Endothelial cell of hepatic sinusoid (primary cell): Measurements from ENCODE around the gene ANKH.

ENCODE experiments used
- in situ Hi-C: cut with HindIII; loops from 2 replicates; pipeline ENCODE4 v1.10.0; 2017; ENCODE audit warnings: low sequenced_read_pairs

ANKH gene

GRCh38 chr5:14767735-14768507, 103.7 kb downstream of the ANKH start:
- in situ Hi-C loops, result loop anchor here (5.0 kb wide), 1 partner anchor 84 kb away; no protein-coding TSS in a partner anchor

DNA sequence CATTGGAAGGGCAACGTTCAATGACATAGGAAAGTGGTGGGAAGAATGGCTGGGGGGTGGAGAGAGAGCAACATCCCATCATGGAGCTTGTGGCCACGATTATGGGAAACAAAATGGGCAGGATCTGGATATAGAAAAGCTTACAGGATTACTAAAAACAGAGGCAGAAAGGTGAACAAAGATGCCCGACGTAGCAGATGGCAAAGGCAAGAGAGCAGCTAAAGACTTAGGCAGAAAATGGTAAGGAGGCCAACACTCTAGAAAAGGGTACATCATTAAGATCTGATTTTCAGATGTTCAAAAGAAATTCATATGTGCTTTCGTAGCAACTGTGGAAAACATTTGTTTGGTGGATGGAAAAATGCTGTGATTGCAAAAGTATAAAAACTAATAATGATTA, 104.5 kb downstream of the ANKH start:
- in situ Hi-C loops, result loop anchor here (5.0 kb wide), 1 partner anchor 85 kb away; no protein-coding TSS in a partner anchor

DNA sequence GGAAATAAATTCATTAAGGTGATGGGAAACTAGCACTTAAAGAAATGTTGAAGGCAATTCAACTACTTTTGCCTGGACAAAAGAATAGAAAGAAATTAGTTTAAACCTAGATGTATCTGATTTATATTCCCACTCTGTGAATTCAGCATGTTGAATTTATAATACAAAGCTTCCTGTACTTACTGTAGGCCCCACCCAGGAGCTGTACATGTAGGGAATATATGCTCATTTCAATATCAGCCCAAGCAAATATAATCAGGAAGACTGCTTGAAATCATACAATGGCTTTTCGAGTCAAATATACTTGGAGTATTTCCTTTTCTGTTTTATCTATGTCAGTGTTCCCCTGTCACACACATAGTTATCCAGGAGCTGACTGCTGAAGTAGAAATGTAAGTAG, 105.0 kb downstream of the ANKH start:
- in situ Hi-C loops, result loop anchor here (5.0 kb wide), 1 partner anchor 86 kb away; no protein-coding TSS in a partner anchor

DNA sequence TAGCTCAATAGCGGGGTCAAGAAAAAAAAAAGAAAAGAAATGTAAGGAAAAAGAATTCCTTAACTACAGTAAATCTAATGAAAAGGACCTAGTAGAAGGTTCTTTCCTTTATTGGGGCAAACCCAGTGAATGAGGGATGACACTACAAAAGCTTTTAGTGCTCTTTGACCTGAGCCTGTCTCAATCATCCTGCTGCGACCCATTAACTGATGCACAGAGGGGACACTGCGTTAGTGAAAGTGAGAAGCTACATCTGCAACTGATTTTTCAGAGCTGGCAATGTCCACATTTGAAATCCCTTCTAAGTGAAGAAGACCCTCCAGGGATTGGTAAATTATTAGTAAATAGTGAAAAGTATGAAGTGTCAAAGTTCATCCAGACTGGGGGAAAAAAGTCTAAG, 106.0 kb downstream of the ANKH start:
- in situ Hi-C loops, result loop anchor here (5.0 kb wide), 1 partner anchor 87 kb away; no protein-coding TSS in a partner anchor

DNA sequence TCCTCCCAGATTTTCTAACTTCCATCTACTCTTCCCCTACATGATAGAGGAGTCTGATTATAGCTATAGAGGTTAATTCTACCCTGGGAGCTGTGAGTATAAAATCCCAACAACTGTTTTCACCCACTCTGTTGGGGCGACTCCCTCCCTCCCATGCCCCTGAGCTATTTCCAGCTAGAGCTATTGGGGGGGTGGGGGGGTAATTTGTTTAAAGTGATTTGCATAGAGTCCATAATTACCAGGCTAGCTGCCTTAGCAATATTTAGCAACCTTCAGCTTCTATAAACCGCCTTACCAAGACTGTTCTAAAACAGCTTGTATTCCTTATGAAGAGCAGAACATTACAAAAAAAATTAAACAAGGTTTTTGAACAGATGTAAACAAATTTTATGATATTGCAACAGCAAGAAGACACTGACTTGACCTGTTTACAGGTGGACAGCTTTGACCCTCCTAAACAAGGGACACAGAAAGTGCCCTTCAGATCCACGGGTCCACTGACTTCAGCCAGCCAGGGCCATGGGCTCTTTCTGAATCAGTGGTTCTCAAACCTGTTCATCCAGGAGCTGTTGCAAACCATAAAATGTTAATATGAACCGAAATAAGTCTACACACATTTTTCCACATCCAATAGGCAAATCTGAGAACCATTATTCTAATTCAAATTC, 108.9 kb downstream of the ANKH start:
- in situ Hi-C loops, result no loop called here

DNA sequence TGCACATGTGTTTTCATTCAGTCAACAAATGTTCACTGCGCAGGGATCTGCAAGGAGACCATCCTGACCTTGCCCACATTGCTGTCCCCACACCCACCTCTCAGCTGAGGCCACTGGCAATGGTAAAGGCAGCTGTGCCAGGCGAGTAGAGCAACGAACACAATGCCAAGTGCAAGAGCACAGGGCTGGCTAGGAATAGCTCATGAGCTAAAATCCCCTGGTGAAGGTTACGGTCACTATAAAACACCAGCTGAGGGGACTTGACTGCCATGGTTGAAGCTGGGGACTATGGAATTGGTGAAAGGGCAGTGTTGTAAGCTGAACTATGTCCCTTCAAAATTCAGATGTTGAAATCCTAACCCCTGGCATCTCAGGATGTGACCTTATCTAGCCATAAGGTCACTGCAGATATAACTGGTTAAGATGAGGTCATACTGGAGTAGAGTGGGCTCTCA, 111.0 kb downstream of the ANKH start:
- in situ Hi-C loops, result no loop called here

DNA sequence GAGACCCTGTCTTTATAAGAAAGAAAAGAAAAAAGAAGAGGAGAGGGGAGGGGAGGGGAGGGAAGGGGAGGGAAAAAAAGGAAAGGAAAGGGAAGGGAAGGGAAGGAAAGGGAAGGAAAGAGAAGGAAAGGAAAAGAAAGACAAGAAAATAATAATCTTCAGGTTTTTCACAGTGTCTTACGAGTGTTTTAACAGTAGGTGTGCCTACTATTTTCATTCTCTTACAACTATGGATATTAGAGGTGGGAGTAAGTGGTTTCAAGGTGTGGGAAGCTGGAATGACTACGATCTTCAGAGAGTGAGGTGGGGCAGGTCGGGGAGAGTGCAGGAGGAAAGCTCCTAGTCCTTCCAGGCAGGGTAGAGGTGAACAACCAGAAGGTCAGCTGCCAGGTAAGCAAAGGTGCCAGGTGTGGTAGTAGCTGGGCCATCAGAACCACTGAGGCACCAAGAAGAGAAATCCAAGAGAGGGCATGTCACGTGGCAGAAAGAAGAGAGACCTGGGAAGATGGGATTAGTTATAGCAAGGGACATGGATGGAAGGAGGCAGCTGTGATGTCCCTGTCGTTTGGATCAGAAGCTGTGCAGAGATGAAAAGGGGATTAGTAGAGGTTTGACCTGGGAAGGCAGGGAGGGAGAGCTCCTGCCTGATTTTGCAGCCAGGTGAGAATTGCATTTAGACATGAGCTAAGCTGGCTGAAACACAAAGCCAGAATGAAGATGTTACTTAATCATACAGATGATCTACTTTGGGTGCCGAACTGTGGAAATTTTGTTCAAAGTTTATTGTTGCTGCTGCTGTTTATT, 111.6 kb downstream of the ANKH start:
- in situ Hi-C loops, result no loop called here

GRCh38 chr5:14757850-14758249, 113.7 kb downstream of the ANKH start:
- in situ Hi-C loops, result no loop called here

- in situ Hi-C loops, result no loop called here
Observed at GRCh38 chr5:14756478-14756877, 115.1 kb downstream of the ANKH start.

DNA sequence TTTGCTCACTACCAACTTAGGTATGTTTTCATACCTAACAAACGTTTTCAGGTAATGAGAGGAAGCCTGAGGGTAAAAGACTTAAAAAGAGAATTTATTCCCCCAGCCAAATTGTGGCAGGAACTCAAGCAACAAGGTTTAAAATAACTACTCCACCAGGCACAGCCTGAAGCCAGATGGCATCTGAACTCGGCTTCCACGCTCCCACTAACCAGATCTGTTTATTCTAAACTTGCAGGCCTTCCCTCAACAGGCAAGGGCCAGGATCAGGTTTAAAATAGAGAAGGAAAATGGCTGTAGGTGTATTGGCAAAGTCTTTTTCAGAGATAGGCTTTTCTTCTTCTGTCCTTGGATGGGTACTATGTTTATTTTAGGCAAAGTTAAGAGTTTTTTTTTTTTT, 117.6 kb downstream of the ANKH start:
- in situ Hi-C loops, result no loop called here

DNA sequence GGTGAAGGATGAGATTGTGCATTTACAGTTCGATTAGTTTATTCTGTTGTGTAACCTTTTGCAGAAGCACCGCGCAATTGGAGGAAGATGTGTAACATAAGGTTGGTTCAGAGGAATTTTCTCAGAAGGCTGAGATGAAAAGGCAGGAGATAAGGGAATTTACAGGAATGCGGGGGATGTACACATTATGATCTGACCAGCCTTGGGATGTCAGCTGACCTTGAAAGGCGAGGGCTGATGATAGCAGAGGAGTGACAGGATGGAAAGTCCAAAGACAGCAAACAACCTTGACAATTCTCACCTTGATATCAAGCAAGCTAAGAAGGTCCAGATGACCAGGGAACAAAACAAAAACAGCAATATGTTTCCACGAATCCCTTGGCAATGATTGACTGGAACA, 118.3 kb downstream of the ANKH start:
- in situ Hi-C loops, result no loop called here

- in situ Hi-C loops, result no loop called here
Observed at GRCh38 chr5:14752497-14753071, 119.0 kb downstream of the ANKH start.

DNA sequence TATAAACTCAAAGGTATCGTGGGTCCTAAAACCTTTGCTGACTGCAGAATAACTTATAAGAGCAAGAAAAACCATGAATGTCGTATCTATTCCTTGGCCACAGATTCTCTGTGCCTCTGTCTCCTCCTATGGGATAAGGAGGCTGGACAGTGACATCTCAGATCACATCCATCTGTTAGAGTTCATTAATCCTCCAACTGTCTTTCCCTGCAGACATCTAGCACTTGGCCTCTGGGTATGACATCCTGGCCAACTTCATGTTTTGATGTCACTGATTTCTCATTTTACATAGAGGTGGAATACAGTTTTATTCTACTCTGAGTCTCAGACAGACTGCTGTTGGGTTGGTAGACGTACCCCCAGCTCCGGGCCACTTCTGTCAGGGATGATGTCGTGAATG, 120.9 kb downstream of the ANKH start:
- in situ Hi-C loops, result no loop called here

DNA sequence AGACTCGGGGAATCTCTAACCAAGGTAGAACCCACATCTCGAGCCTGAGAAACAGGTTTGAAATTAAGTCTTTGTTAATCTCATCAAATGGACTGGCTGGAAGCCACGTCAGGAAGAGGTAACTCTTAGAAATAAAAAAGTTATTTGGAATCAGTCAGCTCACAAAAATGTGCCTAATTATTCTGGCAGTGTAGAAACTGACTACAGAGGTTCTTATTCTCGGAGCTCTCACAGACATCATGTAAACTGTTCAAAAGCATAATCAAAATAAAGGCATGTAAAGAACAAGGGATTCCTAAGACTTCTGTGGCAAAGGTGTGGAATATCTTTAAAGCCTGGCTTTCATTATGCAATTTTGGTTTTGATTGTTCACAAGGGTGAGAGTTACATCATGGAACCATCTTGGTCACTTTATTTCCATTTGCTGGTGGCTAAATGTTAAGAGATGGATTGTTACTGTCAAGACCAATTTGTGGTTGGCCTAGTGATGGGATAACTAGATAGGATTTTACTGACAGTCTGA, 121.9 kb downstream of the ANKH start:
- in situ Hi-C loops, result loop anchor here (5.0 kb wide), 1 partner anchor 33 kb away; no protein-coding TSS in a partner anchor

DNA sequence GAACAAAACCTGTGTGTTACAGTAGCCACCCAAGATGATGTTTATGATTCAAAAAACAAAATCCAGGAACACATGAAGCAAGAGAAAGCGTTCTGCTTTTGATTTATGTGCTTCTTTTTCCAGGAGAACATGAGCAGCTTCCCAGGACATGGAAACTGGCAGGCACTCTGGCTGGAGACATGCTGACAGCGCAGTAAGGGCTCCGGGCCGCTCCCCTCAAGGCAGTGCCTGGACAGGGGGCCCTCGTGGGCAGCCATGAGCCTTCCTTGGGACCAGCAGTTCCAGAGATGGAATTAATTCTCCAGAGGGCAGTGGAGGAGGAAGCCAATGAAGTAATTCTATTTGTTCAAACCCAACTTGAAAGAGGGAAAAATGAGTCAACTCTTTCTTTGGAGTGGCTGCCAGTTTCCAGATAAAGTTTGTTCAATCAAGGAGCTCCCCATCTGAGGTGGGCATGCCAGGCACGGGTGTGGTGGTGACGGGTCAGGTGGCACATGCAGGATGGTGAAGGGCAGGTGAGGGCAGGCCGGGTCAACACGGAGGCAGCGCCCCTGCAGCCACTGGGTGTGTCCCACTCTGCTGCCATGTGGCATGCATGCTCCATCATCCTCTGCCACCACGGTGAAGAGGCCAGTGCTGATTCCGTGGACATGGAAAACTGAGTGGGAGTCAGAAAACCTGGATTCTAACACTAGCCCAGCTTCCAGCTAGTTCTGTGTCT, 123.2 kb downstream of the ANKH start:
- in situ Hi-C loops, result loop anchor here (5.0 kb wide), 1 partner anchor 34 kb away; no protein-coding TSS in a partner anchor

- in situ Hi-C loops, result loop anchor here (5.0 kb wide), 1 partner anchor 37 kb away; no protein-coding TSS in a partner anchor
Observed at GRCh38 chr5:14745753-14746152, 125.8 kb downstream of the ANKH start.

DNA sequence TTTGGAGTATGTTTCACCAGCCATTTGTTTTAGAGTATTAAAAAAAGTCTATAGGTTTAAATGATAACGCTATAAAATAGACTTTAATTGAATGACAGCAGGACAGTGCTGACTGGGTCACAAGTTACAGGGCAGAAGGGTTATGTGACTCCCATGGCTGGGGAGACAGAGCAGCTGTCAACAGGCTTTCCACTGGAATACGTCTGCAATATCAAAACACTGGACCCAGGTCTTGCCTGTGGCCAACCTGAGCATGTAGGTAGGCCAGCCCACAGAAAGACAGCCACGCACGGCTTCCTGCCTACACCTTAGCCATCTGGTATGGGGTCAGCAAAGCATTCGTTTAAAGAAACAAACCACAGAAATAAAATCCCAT, 126.4 kb downstream of the ANKH start:
- in situ Hi-C loops, result loop anchor here (5.0 kb wide), 1 partner anchor 37 kb away; no protein-coding TSS in a partner anchor

DNA sequence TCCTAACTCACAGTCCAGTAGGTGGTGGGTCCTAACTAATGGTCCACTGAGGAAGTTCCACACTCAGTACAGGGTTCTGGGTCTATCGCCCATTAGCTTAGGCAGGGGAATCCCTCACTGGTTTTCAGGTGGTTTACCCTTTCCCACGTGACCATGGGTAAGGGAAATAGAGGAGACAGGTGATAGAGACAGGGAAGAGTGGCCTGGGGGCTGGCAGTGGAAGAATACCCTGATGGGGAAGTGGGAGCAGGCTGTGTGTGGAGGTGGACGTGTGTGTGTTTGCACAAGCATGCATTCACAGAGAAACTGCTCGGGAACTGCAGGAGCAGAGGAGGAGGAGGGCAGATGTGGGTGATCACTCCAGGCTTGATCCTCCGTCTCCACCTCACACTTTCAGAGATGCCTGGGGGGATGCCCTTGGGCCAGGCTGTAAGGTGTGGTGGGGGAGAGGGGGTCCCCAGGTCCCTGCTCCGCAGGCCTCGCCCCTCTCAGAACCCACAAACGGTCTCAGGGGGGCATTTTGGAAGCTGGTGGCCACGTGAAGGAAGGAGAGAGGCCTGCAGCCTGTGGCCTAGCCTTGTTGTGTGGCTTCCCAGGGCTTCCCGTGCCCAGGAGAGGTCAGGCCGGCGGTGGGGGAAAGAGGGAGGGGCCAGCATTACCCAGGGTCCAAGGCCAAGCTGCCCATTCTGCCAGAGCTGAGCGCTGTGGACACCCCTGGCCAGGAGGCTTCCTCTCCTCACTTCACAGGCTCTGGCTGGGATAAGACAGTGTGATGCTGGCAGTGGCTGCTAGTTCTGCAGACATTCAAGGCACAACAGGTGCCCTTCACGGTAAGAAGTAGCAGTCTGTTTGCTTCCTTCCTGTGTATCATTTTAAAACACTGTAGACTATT, 127.0 kb downstream of the ANKH start:
- in situ Hi-C loops, result loop anchor here (5.0 kb wide), 1 partner anchor 38 kb away; no protein-coding TSS in a partner anchor
